HepG2 (cell line): ENCODE results near the gene SOCS7. TPM values are rescaled to one million over a fixed set of nuclear protein-coding genes. Genes with fewer than 3 reads are reported as not detected.

ENCODE experiments used
- ATAC-seq: fragments of 200-7000 bp; cut with Tn5 transposase; 3 replicates; pipeline ENCODE4 v1.9.1; 2020; ENCODE audit warnings: mild to moderate bottlenecking, moderate library complexity
- BruUV-seq: library from RNA; stranded (reverse); fragments of 400-500 nt; replicated peaks from 2 replicates; lab custom pipeline; 2021; lab: Mats Ljungman, UMichigan
- CTCF ChIA-PET: fragments of 300-600 bp; formaldehyde crosslinking; extraction: SDS; loops from one replicate; lab custom pipeline; 2021; ENCODE audit warnings: low total read pairs, inconsistent platforms, low intra/inter-chr PET ratio; lab: Yijun Ruan, JAX
- POLR2A ChIA-PET: fragments of 350-600 bp; sonication (Branson Sonifier 250); formaldehyde crosslinking; loops from one replicate; lab custom pipeline; 2020; ENCODE audit warnings: antibody characterized with exemption, inconsistent platforms; lab: Yijun Ruan, JAX
- DNase-seq: peaks from one replicate; pipeline ENCODE4 v3.0.0-alpha.2; 2015; ENCODE audit warnings: low spot score
- FAIRE-seq: peaks from 3 replicates; lab custom pipeline; 2011; peaks lifted over from hg19 to GRCh38; lab: Jason Lieb, UNC
- H2AFZ ChIP-seq: one replicate; pipeline ENCODE4 v1.6.1; 2011; ENCODE audit warnings: low read length, inconsistent platforms
- H3K27ac ChIP-seq: fragments of 300-600 bp; 3 replicates; pipeline ENCODE4 v1.8.0; 2011; ENCODE audit warnings: mixed run types, mild to moderate bottlenecking, mixed read lengths, low read length, inconsistent platforms; ENCODE audit not compliant: insufficient read depth; ENCODE audit errors: extremely low read length
- H3K27me3 ChIP-seq, 2 experiments: fragments of 200-600 bp in 1 of 2; 2 replicates in 1 of 2; 3 replicates in 1 of 2; pipeline versions ENCODE4 v1.6.0 to v1.8.0; 2011; ENCODE audit warnings: low read length in 2 of 2, mild to moderate bottlenecking in 2 of 2, moderate library complexity in 2 of 2, inconsistent platforms in 1 of 2; ENCODE audit not compliant: insufficient read depth in 2 of 2, control insufficient read depth in 1 of 2
- H3K36me3 ChIP-seq, 2 experiments: fragments of 200-600 bp in 1 of 2; replicated peaks in 1 of 2; 2 replicates in 1 of 2; 3 replicates in 1 of 2; pipeline versions ENCODE4 v1.5.1 to v1.8.0; 2011; ENCODE audit warnings: low read length in 2 of 2, inconsistent platforms in 1 of 2; ENCODE audit not compliant: insufficient read depth in 2 of 2, control insufficient read depth in 1 of 2
- H3K4me1 ChIP-seq: 2 replicates; pipeline ENCODE4 v1.5.1; 2012; ENCODE audit warnings: low read length, inconsistent platforms; ENCODE audit not compliant: insufficient read depth
- H3K4me2 ChIP-seq: 2 replicates; pipeline ENCODE4 v1.6.0; 2011; ENCODE audit warnings: low read depth, low read length, inconsistent platforms
- H3K4me3 ChIP-seq, 3 experiments: fragments of 200-600 bp in 1 of 3; sonication (generic), shearing (Covaris generic) in 1 of 3; replicated peaks in 1 of 3; 2 replicates each; pipeline ENCODE4 v1.5.1; 2011 to 2016; ENCODE audit warnings: low read length in 3 of 3, inconsistent platforms in 2 of 3, low read depth in 2 of 3, mild to moderate bottlenecking in 2 of 3, control low read depth in 1 of 3, mixed read lengths in 1 of 3; ENCODE audit not compliant: insufficient read depth in 1 of 3
- H3K79me2 ChIP-seq: one replicate; pipeline ENCODE4 v1.6.1; 2011; ENCODE audit warnings: low read length, inconsistent platforms; ENCODE audit not compliant: insufficient read depth
- H3K9ac ChIP-seq: 2 replicates; pipeline ENCODE4 v1.6.0; 2011; ENCODE audit warnings: mild to moderate bottlenecking, low read depth, low read length, inconsistent platforms; ENCODE audit not compliant: insufficient read depth
- H3K9me3 ChIP-seq: 2 replicates; pipeline ENCODE4 v1.5.1; 2012; ENCODE audit warnings: mild to moderate bottlenecking, low read length
- H4K20me1 ChIP-seq: 2 replicates; pipeline ENCODE4 v1.6.0; 2011; ENCODE audit warnings: inconsistent platforms, mild to moderate bottlenecking, low read length, moderate library complexity; ENCODE audit not compliant: insufficient read depth
- CEBPB ChIP-seq: IDR thresholded peaks from 2 replicates; pipeline ENCODE4 v1.6.1; 2011; ENCODE audit warnings: low read depth, low read length, improper control_type of control experiment, borderline replicate concordance
- FOXP1 ChIP-seq, 2 experiments: fragments of 450-650 bp in 1 of 2; IDR thresholded peaks; 2 replicates each; pipeline ENCODE4 v1.6.1; 2017 to 2018; ENCODE audit warnings: antibody characterized with exemption in 1 of 2
- HMG20B ChIP-seq: conservative IDR thresholded peaks from 2 replicates; pipeline ENCODE4 v1.6.1; 2016; ENCODE audit warnings: missing genetic modification reagents, missing compliant biosample characterization
- JUNB ChIP-seq: sonication (generic); formaldehyde crosslinking; IDR thresholded peaks from 2 replicates; pipeline ENCODE4 v1.8.0; 2022; ENCODE audit warnings: missing genetic modification reagents, mild to moderate bottlenecking, borderline replicate concordance
- MAFK ChIP-seq, 2 experiments: IDR thresholded peaks in 1 of 2; conservative IDR thresholded peaks in 1 of 2; 2 replicates each; pipeline ENCODE4 v1.6.1; 2011; ENCODE audit warnings: improper control_type of control experiment in 2 of 2, low read length in 2 of 2
- PCBP2 ChIP-seq: fragments of 200-400 bp; formaldehyde crosslinking; optimal IDR thresholded peaks from 2 replicates; pipeline ENCODE3; 2018; ENCODE audit warnings: low read length, low read depth; ENCODE audit not compliant: poor library complexity, severe bottlenecking
- SAP130 ChIP-seq: IDR thresholded peaks from 2 replicates; pipeline ENCODE4 v1.6.1; 2016; ENCODE audit warnings: low read depth
- ZFP62 ChIP-seq: sonication (generic); formaldehyde crosslinking; IDR thresholded peaks from 2 replicates; pipeline ENCODE4 v1.4.0; 2020; ENCODE audit warnings: missing genetic modification reagents
- ZMYM3 ChIP-seq: sonication (generic); formaldehyde crosslinking; IDR thresholded peaks from 2 replicates; pipeline ENCODE4 v1.5.1; 2020; ENCODE audit warnings: mild to moderate bottlenecking, missing genetic modification reagents
- ZNF234 ChIP-seq: sonication (generic); formaldehyde crosslinking; conservative IDR thresholded peaks from 2 replicates; pipeline ENCODE4 v1.5.1; 2020; ENCODE audit warnings: mild to moderate bottlenecking, missing genetic modification reagents
- ZNF549 ChIP-seq: sonication (generic); formaldehyde crosslinking; IDR thresholded peaks from 2 replicates; pipeline ENCODE4 v1.5.0; 2020; ENCODE audit warnings: missing genetic modification reagents
- ZNF614 ChIP-seq: IDR thresholded peaks from 2 replicates; pipeline ENCODE4 v1.6.1; 2018; ENCODE audit warnings: missing biosample characterization, missing genetic modification reagents, inconsistent platforms, borderline replicate concordance
- WGBS: methylation state at CpG from one replicate; pipeline ENCODE4 v1.1.6; 2017; ENCODE audit warnings: low lambda C conversion rate; 5-methylcytosine and 5-hydroxymethylcytosine counted together
- in situ Hi-C: cut with HindIII; loops from 2 replicates; pipeline ENCODE4 v1.10.0; 2017; ENCODE audit warnings: low pct_unique_long_range_greater_than_20kb; ENCODE audit not compliant: extremely low pct_ligation_motif_present
- intact Hi-C: fragments of 100-400 bp; cut with micrococcal nuclease; formaldehyde crosslinking; loops from one replicate; pipeline ENCODE4 v1.10.0; 2022; ENCODE audit not compliant: unreplicated experiment
- polyA plus RNA-seq, 8 experiments: library from polyadenylated mRNA; depleted of rRNA in 3 of 8; stranded (reverse) in 7 of 8; unstranded in 1 of 8; fragments of >200 nt; fragmentation: Illumina TruSeq in 4 of 8; extraction: Trizol in 4 of 8; gene quantifications; 2 replicates each; pipeline versions ENCODE4 v1.2.1 to v1.2.3, GENCODE V29; 2011 to 2016; ENCODE audit warnings: low read depth in 4 of 8, missing spikeins in 1 of 8, mixed read lengths in 1 of 8; ENCODE audit not compliant: insufficient read depth in 1 of 8
- total RNA-seq, 5 experiments: library from RNA; depleted of rRNA; stranded (reverse); fragments of >200 nt; fragmentation: Illumina TruSeq; extraction: Trizol; gene quantifications; 2 replicates each; pipeline ENCODE4 v1.2.3, GENCODE V29; 2016; ENCODE audit warnings: low read depth in 1 of 5
- TF ChIP-seq, protein P1 (sequence below): sonication (generic); formaldehyde crosslinking; IDR thresholded peaks from 2 replicates; pipeline ENCODE4 v1.4.0; 2020; ENCODE audit warnings: missing genetic modification reagents
- TF ChIP-seq, protein P2 (sequence below): IDR thresholded peaks from 2 replicates; pipeline ENCODE4 v1.6.1; 2016; ENCODE audit warnings: mild to moderate bottlenecking
- TF ChIP-seq, protein P3 (sequence below): sonication (generic); formaldehyde crosslinking; IDR thresholded peaks from 2 replicates; pipeline ENCODE4 v1.8.0; 2023; ENCODE audit warnings: mild to moderate bottlenecking, missing genetic modification reagents
- TF ChIP-seq, protein P4 (sequence below): sonication (generic); formaldehyde crosslinking; IDR thresholded peaks from 2 replicates; pipeline ENCODE4 v1.4.0; 2020; ENCODE audit warnings: mild to moderate bottlenecking, missing genetic modification reagents
- TF ChIP-seq, protein P5 (sequence below): sonication (generic); formaldehyde crosslinking; IDR thresholded peaks from 2 replicates; pipeline ENCODE4 v1.8.0; 2022; ENCODE audit warnings: missing genetic modification reagents, mild to moderate bottlenecking, borderline replicate concordance

SOCS7 gene
- total and polyA plus RNA-seq, 2 of the 13 experiments (the other 11 are each of a cell fraction or from before 2014, with no cell fraction given), result 19.2 to 24.2 TPM

DNA sequence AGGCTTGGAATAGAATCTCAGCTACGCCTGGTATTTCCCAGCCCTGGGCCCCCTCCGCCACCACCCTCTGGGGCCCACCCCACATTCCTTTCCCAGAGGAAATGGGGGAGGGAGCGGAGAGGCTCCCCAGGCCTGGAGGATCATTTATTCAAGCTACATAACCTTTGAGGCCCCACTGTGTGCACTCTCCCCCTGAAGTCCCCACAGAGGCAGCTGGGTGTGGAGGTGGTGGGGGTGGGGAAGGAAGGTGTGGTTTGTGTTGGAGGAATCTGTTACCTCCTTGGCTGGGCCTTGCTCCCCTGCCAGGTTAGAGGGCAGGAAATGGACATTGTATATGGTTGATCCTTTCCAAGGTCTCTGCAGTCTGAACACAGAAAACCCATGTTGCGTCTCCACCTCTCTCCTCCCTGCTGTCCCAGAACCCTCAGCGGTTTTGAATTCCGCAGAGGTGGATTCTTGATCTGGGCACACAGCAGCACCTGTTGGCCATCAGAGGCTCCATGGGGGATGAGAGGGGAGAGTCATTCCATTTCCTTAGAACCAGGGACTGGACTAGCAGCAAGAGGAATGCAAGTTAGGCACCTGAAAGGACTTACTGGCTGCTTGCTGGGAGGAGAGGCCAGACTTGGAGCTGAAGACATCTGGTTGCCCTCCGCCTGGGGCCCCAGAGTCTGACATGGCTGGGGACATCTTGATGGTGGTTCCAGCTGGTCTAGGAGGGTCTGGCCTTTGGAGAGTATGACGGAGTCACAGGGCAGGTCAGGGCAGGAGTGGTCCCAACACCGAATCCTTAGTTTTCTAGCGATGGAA lies 99.6 kb downstream of the SOCS7 start:
- Histone ChIP-seq H3K4me2 (0 out of 2 replicates have a peak overlapping the region, but pooled peaks have one; percentile 15), H3K9me3 (no peaks in the 10 kb centered on the region), H4K20me1 (0 out of 2 replicates have a peak, but pooled peaks cover 2% of the 10 kb centered on the region), H3K4me3 (no peak overlapping the region), H3K36me3 (no peaks in the 10 kb centered on the region), H3K27me3 (peaks cover 13 to 76% of the 10 kb centered on the region in 2 experiments; a peak in 4 of 5 replicates), H2AFZ (no peak overlapping the region), H3K27ac (no peak overlapping the region), H3K79me2 (no peaks in the 10 kb centered on the region), H3K4me1 (peaks cover 33% of the 10 kb centered on the region), H3K9ac (no peak overlapping the region)
- POLR2A ChIA-PET, result no interaction called here
- intact Hi-C loops, result no loop called here
- ATAC-seq (no peak), FAIRE-seq (no peak), DNase-seq (peak; percentile 50)
- no TSS peak for BruUV-seq
- in situ Hi-C loops, result no loop called here
- 44% methylated on average over 10 of the region's 10 CpGs for WGBS
- CTCF ChIA-PET, result no interaction called here
- TF ChIP-seq, protein P1, sequence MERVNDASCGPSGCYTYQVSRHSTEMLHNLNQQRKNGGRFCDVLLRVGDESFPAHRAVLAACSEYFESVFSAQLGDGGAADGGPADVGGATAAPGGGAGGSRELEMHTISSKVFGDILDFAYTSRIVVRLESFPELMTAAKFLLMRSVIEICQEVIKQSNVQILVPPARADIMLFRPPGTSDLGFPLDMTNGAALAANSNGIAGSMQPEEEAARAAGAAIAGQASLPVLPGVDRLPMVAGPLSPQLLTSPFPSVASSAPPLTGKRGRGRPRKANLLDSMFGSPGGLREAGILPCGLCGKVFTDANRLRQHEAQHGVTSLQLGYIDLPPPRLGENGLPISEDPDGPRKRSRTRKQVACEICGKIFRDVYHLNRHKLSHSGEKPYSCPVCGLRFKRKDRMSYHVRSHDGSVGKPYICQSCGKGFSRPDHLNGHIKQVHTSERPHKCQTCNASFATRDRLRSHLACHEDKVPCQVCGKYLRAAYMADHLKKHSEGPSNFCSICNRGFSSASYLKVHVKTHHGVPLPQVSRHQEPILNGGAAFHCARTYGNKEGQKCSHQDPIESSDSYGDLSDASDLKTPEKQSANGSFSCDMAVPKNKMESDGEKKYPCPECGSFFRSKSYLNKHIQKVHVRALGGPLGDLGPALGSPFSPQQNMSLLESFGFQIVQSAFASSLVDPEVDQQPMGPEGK (CRISPR knock-in tag), result peak; percentile 83
- TF ChIP-seq ZNF614 (no peak), ZNF234 (no peak), FOXP1 (IDR thresholded peaks at IDR 0.05) (no peak), FOXP1 (CRISPR knock-in tag; IDR thresholded peaks at IDR 0.05) (no peak), PCBP2 (no peak), MAFK (conservative IDR thresholded peaks at IDR 0.05 in 1 of 2, IDR thresholded peaks at IDR 0.05 in 1 of 2; ENCODE audit: low read length in 2 of 2) (no peak), SAP130 (peak; percentile 16; the same call in 1 of the 2 replicates), JUNB (CRISPR knock-in tag) (no peak), HMG20B (CRISPR knock-in tag) (0 out of 2 replicates have a peak, but pooled peaks have one; percentile 25), CEBPB (no peak), ZMYM3 (CRISPR knock-in tag) (peak; percentile 27; the same call in 1 of the 2 replicates), ZFP62 (CRISPR knock-in tag) (no peak), ZNF549 (CRISPR knock-in tag) (no peak)
- TF ChIP-seq, protein P2, sequence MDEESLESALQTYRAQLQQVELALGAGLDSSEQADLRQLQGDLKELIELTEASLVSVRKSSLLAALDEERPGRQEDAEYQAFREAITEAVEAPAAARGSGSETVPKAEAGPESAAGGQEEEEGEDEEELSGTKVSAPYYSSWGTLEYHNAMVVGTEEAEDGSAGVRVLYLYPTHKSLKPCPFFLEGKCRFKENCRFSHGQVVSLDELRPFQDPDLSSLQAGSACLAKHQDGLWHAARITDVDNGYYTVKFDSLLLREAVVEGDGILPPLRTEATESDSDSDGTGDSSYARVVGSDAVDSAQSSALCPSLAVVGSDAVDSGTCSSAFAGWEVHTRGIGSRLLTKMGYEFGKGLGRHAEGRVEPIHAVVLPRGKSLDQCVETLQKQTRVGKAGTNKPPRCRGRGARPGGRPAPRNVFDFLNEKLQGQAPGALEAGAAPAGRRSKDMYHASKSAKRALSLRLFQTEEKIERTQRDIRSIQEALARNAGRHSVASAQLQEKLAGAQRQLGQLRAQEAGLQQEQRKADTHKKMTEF (CRISPR knock-in tag), result no peak
- TF ChIP-seq, protein P3, sequence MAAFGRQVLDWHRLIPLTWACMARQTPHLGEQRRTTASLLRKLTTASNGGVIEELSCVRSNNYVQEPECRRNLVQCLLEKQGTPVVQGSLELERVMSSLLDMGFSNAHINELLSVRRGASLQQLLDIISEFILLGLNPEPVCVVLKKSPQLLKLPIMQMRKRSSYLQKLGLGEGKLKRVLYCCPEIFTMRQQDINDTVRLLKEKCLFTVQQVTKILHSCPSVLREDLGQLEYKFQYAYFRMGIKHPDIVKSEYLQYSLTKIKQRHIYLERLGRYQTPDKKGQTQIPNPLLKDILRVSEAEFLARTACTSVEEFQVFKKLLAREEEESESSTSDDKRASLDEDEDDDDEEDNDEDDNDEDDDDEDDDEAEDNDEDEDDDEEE (CRISPR knock-in tag), result no peak
- TF ChIP-seq, protein P4, sequence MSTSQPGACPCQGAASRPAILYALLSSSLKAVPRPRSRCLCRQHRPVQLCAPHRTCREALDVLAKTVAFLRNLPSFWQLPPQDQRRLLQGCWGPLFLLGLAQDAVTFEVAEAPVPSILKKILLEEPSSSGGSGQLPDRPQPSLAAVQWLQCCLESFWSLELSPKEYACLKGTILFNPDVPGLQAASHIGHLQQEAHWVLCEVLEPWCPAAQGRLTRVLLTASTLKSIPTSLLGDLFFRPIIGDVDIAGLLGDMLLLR, result no peak
- TF ChIP-seq, protein P5, sequence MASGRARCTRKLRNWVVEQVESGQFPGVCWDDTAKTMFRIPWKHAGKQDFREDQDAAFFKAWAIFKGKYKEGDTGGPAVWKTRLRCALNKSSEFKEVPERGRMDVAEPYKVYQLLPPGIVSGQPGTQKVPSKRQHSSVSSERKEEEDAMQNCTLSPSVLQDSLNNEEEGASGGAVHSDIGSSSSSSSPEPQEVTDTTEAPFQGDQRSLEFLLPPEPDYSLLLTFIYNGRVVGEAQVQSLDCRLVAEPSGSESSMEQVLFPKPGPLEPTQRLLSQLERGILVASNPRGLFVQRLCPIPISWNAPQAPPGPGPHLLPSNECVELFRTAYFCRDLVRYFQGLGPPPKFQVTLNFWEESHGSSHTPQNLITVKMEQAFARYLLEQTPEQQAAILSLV (CRISPR knock-in tag), result no peak
